GM12801 (cell line): ENCODE results near the gene CCL11.

Experiments
- CTCF ChIP-seq: IDR thresholded peaks from one replicate; pipeline ENCODE4 v1.5.1; 2011; ENCODE audit warnings: control low read depth; ENCODE audit not compliant: insufficient read length; ENCODE audit errors: extremely low read depth

The CCL11 gene

GRCh38 chr17:34321964-34322363, 36.4 kb downstream of the CCL11 start:
- TF ChIP-seq CTCF = no peak

GRCh38 chr17:34337701-34338100, 52.2 kb downstream of the CCL11 start:
- TF ChIP-seq CTCF = no peak
